ENCODE results near the gene DUSP1. TPM values are rescaled to one million over a fixed set of nuclear protein-coding genes. Genes with fewer than 3 reads are reported as not detected.
"Not testable (repeated sequence)": the region's sequence is repeated elsewhere in the genome, so short reads cannot be mapped to it uniquely, and the experiment has no call there.

Gene DUSP1
- total RNA-seq, 1 donor from 2014 or later = 294 TPM

GRCh38 chr5:172797771-172798191, 26.8 kb upstream of the DUSP1 start:
- DNase-seq (ENCODE audit: low read depth) = no peak

GRCh38 chr5:172796306-172796705, 25.3 kb upstream of the DUSP1 start:
- DNase-seq (ENCODE audit: low read depth) = no peak

GRCh38 chr5:172795318-172795977, 24.5 kb upstream of the DUSP1 start:
- peak; percentile 84 for DNase-seq (ENCODE audit: low read depth)

- DNase-seq (ENCODE audit: low read depth) = peak; percentile 68
These were observed 22.8 kb upstream of the DUSP1 start for GRCh38 chr5:172793577-172794488.

GRCh38 chr5:172792701-172793570, 21.9 kb upstream of the DUSP1 start:
- peak; percentile 59 for DNase-seq (ENCODE audit: low read depth)

- DNase-seq (ENCODE audit: low read depth) = no peak
These were observed 20.9 kb upstream of the DUSP1 start for GRCh38 chr5:172791726-172792445.

- no peak for DNase-seq (ENCODE audit: low read depth)
These were observed 20.3 kb upstream of the DUSP1 start for GRCh38 chr5:172791286-172791685.

- no peak for DNase-seq (ENCODE audit: low read depth)
These were observed 19.5 kb upstream of the DUSP1 start for GRCh38 chr5:172790496-172790889.

- peak; percentile 49 for DNase-seq (ENCODE audit: low read depth)
These were observed 18.9 kb upstream of the DUSP1 start for GRCh38 chr5:172789687-172790495.

- DNase-seq (ENCODE audit: low read depth) = no peak
These were observed 18.0 kb upstream of the DUSP1 start for GRCh38 chr5:172788771-172789686.

- not testable (repeated sequence) for DNase-seq (ENCODE audit: low read depth)
These were observed 16.5 kb upstream of the DUSP1 start for GRCh38 chr5:172787538-172787937.

- DNase-seq (ENCODE audit: low read depth) = no peak
These were observed 15.9 kb upstream of the DUSP1 start for GRCh38 chr5:172786736-172787462.

GRCh38 chr5:172785429-172786088, 14.6 kb upstream of the DUSP1 start:
- DNase-seq (ENCODE audit: low read depth) = no peak

GRCh38 chr5:172784162-172784561, 13.2 kb upstream of the DUSP1 start:
- not testable (repeated sequence) for DNase-seq (ENCODE audit: low read depth)

GRCh38 chr5:172783319-172783718, 12.3 kb upstream of the DUSP1 start:
- DNase-seq (ENCODE audit: low read depth) = not testable (repeated sequence)

- peak; percentile 56 for DNase-seq (ENCODE audit: low read depth)
These were observed 11.4 kb upstream of the DUSP1 start for GRCh38 chr5:172782169-172783039.

- DNase-seq (ENCODE audit: low read depth) = no peak
These were observed 8.8 kb upstream of the DUSP1 start for GRCh38 chr5:172779691-172780341.

Data from renal cortical epithelial cell (primary cell).